GM19452 (cell line): ENCODE measurements around the gene AGAP1.

Experiments
- ATAC-seq: cut with Tn5 transposase; IDR thresholded peaks from one replicate; pipeline ENCODE4 v1.9.1; 2021; ENCODE audit not compliant: unreplicated experiment

The AGAP1 gene

DNA sequence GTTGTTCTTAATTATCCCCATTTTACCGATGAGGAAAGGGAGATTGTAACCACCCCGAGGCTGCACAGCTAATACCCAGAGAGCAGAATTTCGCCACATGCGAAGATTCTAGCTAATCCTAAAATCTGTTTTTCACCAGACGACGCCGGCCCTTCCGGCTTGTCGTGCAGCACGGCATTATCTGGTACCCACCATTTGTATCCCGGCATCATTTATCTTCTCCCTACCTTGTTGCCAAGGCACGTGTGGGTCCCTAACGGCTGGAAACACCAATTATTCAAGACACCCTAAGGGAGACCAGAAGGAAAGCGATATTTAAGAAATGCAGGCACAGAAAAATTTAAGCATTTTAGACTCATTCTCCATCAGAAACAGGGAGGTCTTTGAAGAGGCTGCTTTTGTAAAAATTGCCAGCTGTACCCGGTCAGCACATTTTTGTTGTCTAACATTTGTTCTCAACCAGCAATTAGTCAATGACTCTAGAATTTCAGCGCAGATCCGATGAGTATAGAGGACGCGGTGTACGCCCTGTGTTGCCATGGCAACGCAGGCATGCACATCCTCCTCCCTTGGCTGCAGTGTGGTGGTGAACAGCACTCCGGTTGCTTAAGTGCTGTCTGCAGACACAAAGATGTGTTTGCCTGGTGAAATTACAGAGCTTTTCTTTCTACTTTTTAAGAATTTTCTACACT is 111.6 kb downstream of the AGAP1 start:
- no peak for ATAC-seq

- ATAC-seq: no peak
These were observed 112.3 kb downstream of the AGAP1 start for GRCh38 chr2:235606004-235606715.

DNA sequence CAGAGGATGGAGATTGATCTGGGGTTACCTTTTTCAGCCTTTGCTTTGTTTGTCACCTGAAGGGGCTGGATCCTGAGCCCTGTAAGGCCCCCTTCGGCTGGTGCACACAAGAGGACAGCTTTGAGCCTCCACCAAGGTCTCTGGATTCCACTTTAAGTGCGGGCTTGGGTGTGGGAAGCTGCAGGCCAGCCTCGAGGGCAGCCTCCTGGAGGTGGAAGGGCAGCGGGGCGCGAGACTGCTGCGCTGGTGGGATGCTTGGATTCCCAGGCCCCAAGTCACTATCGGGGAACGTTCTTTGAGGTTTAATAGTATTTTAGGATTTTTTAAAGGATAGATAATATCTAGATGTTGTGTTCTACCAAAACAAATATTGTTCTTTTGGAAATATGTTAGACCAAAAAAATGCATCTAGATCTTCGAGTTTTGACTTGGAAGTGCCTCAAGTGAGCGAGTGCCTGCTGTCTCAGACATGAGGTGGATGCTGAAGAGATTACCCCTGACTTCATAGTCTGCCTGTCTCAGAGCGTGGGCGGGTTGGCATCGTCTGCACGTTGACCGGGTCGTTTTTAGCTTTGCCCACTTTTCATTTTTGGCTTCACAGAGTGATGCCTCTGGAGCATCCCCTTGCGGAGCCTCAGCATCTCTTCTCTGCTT is 113.8 kb downstream of the AGAP1 start:
- ATAC-seq: no peak

DNA sequence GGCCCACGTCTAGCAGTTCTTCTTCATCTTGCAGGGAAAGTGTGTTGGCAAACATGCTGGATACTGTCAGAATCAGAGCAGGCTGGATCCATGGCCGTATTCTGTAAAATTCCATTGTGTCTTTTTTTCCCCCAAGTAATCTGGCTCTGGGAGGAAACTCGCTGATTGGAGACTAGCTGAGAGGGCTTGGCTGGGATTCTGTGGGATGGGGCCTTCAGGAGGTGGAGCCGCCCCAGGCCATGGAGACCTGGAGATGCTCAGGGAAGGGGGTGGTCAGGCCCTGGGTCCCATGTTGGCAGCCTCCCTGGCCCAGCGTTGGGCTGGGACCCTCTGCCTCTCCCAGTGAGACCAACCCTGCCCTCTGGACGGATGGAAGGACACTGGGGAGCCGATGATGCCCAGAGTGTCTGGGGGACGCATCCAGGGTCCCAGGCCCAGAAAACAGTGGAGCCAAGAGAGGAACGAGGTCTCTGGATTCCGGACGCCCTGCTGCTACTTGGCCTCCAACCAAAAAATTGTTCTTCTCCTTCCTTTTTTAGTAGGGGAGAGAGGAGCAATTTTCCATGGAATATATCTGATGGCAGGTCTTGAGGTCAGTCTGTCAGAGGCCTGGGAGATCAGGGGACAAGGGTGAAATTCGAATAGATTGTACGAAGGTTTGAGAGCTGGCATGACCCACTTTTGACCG is 114.5 kb downstream of the AGAP1 start:
- ATAC-seq: no peak

DNA sequence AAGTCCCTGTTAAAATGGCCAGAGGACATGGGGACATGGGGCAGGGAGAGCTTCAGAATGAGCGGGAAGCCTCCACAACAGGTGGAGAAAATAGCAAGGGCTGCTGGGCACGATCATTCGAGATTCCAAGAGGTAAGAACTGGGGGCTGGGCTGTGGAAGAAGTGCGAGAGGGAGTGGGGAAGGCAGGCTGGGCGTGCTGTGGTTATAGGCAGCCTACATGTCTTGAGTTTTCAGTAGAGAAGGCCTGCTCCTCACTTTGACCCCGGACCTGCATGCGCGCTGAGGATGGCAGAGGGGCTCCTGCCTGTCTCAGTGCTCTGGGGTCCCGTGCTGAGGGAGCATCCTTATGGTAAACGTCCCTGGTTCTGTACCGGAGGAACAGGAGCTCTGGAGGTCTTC is 115.5 kb downstream of the AGAP1 start:
- no peak for ATAC-seq

- no peak for ATAC-seq
These were observed 115.9 kb downstream of the AGAP1 start for GRCh38 chr2:235609746-235610145.

DNA sequence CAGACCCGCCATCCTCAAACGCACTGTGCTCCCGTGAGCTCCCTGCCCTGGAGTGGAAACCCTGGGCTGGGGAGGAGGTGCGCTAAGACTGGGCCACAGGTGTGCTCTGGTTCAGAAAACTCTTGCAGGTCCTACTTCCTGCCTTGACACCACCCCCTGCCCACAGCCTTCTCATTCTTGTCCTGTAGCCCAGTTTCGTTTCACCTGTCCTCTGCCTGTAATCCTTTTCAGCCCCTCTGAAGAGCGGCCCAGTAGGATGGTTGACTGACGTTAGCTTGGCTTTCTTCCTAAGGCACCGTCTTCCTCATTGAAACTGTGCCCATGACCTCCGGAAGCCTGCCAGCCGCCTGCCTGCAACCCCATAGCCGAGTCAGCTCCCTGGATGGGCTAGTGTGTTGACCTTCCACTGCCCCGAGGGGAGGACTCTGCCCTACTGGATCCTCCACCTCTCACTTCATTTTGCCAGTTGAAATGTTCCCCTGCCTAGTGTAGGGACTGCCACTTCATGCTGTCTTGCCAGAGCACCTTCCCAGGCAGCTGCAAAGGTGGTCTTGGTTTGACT is 116.9 kb downstream of the AGAP1 start:
- ATAC-seq: no peak

GRCh38 chr2:235611349-235611748 is 117.5 kb downstream of the AGAP1 start:
- no peak for ATAC-seq

GRCh38 chr2:235611756-235612155 is 117.9 kb downstream of the AGAP1 start:
- ATAC-seq: no peak

- ATAC-seq: no peak
These were observed 118.5 kb downstream of the AGAP1 start for GRCh38 chr2:235612181-235612950.

- no peak for ATAC-seq
These were observed 119.8 kb downstream of the AGAP1 start for GRCh38 chr2:235613649-235614048.

- ATAC-seq: no peak
These were observed 120.5 kb downstream of the AGAP1 start for GRCh38 chr2:235614176-235614860.

GRCh38 chr2:235614900-235615712 is 121.3 kb downstream of the AGAP1 start:
- ATAC-seq: no peak

- no peak for ATAC-seq
These were observed 123.0 kb downstream of the AGAP1 start for GRCh38 chr2:235616885-235617284.

GRCh38 chr2:235618039-235618438 is 124.2 kb downstream of the AGAP1 start:
- ATAC-seq: no peak

GRCh38 chr2:235619544-235619943 is 125.7 kb downstream of the AGAP1 start:
- ATAC-seq: no peak

GRCh38 chr2:235621736-235622135 is 127.9 kb downstream of the AGAP1 start:
- no peak for ATAC-seq

- ATAC-seq: no peak
These were observed 129.3 kb downstream of the AGAP1 start for GRCh38 chr2:235623111-235623510.

DNA sequence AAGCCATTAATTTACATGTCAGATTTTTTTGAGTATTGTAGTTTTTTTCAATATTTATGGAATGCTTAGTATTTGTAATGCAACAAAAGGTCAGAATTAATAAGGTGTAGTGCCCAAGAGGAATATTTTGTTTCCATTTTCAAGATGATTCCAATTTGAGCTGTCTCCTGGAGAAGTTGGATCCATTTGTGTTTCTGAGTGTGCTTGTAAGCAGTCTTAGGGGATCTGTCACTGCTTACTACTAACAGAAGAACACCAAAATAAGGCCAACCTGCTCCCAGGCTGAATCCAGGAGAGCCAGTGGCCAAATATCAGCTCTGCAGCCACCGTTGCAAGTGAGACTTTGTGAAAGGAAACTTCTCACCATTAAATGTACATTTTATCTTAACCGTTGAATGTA is 129.9 kb downstream of the AGAP1 start:
- ATAC-seq: no peak
